Thymus (tissue), 11 donors: Measurements from ENCODE around the gene RANBP9. TPM values are rescaled to one million over a fixed set of nuclear protein-coding genes. Genes with fewer than 3 reads are reported as not detected.
A peak's percentile ranks its signal among the peaks of the same experiment; 100 is the strongest.

Source experiments
- DNase-seq, 9 donors: peaks; one replicate each; pipeline ENCODE4 v3.0.0-alpha.2; 2013; ENCODE audit warnings: low spot score in 9 of 9, low read depth in 6 of 9, missing footprints in 1 of 9
- H3K27ac ChIP-seq, 2 donors: one replicate each; pipeline ENCODE4 v1.5.1; 2013; ENCODE audit warnings: control low read depth in 1 of 2, low read depth in 1 of 2, low read length in 1 of 2, mild to moderate bottlenecking in 1 of 2, moderate library complexity in 1 of 2
- H3K27me3 ChIP-seq, 2 donors: one replicate each; pipeline ENCODE4 v1.5.1; 2013; ENCODE audit warnings: low read length in 1 of 2; ENCODE audit not compliant: control insufficient read depth in 2 of 2, insufficient read depth in 1 of 2
- H3K36me3 ChIP-seq, 2 donors: one replicate each; pipeline ENCODE4 v1.5.1; 2013; ENCODE audit warnings: low read length in 1 of 2, mild to moderate bottlenecking in 1 of 2, moderate library complexity in 1 of 2; ENCODE audit not compliant: control insufficient read depth in 2 of 2, insufficient read depth in 2 of 2
- H3K4me1 ChIP-seq, 2 donors: one replicate each; pipeline ENCODE4 v1.5.1; 2013; ENCODE audit warnings: low read length in 2 of 2; ENCODE audit not compliant: control insufficient read depth in 2 of 2, insufficient read depth in 2 of 2
- H3K4me3 ChIP-seq, 2 donors: one replicate each; pipeline ENCODE4 v1.5.1; 2013; ENCODE audit warnings: low read length in 2 of 2, control low read depth in 1 of 2, mild to moderate bottlenecking in 1 of 2
- H3K9me3 ChIP-seq, 2 donors: one replicate each; pipeline ENCODE4 v1.5.1; 2013; ENCODE audit warnings: low read length in 1 of 2, mild to moderate bottlenecking in 1 of 2; ENCODE audit not compliant: control insufficient read depth in 2 of 2, insufficient read depth in 1 of 2
- WGBS: extraction: QIAGEN DNeasy Blood & Tissue Kit; methylation state at CpG from one replicate; pipeline ENCODE4 v1.1.7; 2013; 5-methylcytosine and 5-hydroxymethylcytosine counted together
- polyA plus RNA-seq: library from polyadenylated mRNA; stranded (reverse); fragments of 200-250 nt; gene quantifications from one replicate; pipeline ENCODE4 v1.2.3, GENCODE V29; 2013
- total RNA-seq: library from RNA; stranded (reverse); fragments of 120-200 nt; gene quantifications from one replicate; pipeline ENCODE4 v1.2.4, GENCODE V29; 2013
- donor health status: healthy.

The RANBP9 gene
- total and polyA plus RNA-seq, 2 donors, result 23.4 to 37.9 TPM

GRCh38 chr6:13575377-13575775 lies 136.3 kb downstream of the RANBP9 start:
- Histone ChIP-seq H3K4me3 (peak overlapping the region; percentile 73 to 83), H3K4me1 (peaks cover 0 to 13% of the 10 kb centered on the region in 2 donors)
- 33% methylated on average over 3 of the region's 3 CpGs for WGBS

DNA sequence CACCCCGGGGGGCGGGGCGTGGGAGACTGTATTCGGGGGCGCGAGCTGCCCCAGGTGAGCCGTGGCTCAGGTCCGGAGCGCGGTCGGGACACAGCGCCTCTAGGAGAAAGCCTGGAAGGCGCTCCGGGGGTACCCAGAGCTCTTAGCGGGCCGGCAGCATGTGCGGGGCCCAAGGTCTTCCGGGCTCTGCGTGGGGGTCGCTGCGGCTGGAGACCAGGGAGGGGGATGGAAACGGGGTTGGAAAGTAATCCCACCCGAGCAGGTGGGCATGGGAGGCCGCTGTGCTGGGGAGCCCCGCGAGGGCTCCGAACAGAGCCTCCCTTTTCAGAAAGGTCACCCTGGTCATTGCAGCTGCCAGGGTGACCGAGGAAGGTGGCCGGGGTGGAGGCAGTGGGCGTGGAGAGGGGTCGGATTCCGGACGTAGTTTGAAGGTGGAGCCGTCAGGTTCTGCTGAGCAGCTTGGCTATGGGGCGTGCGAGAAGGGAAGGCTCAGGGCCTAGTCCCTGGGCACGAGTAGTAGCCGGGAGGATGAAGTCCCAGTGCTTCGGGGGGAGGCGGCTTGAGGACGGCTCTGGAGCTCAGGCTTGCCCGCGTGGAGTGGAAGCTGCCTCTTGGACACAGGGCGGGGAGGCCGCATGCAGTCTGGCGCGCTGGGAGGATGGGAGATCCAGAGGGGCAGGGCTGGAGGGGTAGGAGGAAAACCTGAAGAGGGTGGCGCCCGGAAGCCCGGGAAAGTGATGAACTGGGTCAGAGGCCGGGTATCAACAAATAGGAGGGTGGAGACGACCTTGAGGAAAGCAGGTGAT lies 136.9 kb downstream of the RANBP9 start, which contains the start of gene SIRT5:
SIRT5 (plus strand) TSS at position 31 of the 806 bp plus-strand sequence. CDS start 9,510 bp downstream, outside the sequence.
- H3K36me3 ChIP-seq, result no peaks in the 10 kb centered on the region
- peaks cover 0 to 13% of the 10 kb centered on the region in 2 donors for H3K4me1 ChIP-seq
- H3K9me3 ChIP-seq, result no peaks in the 10 kb centered on the region
- H3K27me3 ChIP-seq, result no peaks in the 10 kb centered on the region
- H3K27ac ChIP-seq, result peak within 1 kb of the TSS; percentile 90 to 98
- DNase-seq, result peak; percentile 47 to 87 (median 71)
- WGBS, result under 1% methylated on average over 52 of the region's 52 CpGs
- H3K4me3 ChIP-seq, result peak within 1 kb of the TSS; percentile 73 to 83

More at GRCh38 chr6:13575377-13575775, 136.3 kb downstream of the RANBP9 start:
- DNase-seq, result peak in 1 of 9 donors; percentile 58
- H3K36me3 ChIP-seq, result peaks cover 0 to 2% of the 10 kb centered on the region in 2 donors
- peak overlapping the region; percentile 90 to 98 for H3K27ac ChIP-seq
- no peaks in the 10 kb centered on the region for H3K9me3 ChIP-seq
- H3K27me3 ChIP-seq, result no peaks in the 10 kb centered on the region

GRCh38 chr6:13574149-13574570 lies 137.5 kb downstream of the RANBP9 start:
- Histone ChIP-seq H3K4me3 (peak overlapping the region; percentile 73 to 83), H3K9me3 (no peaks in the 10 kb centered on the region), H3K4me1 (peaks cover 0 to 13% of the 10 kb centered on the region in 2 donors), H3K27me3 (no peaks in the 10 kb centered on the region), H3K27ac (peak overlapping the region; percentile 90 to 98), H3K36me3 (no peaks in the 10 kb centered on the region)
- under 1% methylated on average over 46 of the region's 46 CpGs for WGBS
- DNase-seq, result peak; percentile 91 to 98 (median 95)

DNA sequence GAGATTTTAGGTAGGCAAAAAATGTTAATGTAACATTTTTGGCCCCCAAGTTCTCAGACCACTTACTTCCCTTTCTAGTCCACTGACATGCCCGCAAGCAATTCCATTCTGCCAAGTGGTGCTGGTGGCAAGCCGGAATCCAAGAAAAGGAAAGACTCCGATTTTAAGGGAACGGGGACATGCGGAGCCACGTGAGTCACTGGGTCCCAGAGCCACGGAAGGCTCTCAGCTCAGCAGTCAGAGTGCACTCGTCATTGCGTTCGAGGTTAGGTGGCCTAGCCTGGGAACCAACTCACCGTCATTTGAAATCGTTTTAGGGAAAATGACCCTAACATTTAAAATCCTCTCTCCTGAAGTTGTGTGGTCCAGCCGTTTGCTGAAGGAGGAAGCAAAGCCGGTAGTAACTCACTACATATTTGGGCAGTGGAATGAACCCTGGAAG lies 137.9 kb downstream of the RANBP9 start:
- Histone ChIP-seq H3K27me3 (no peaks in the 10 kb centered on the region), H3K36me3 (no peaks in the 10 kb centered on the region), H3K4me3 (peak overlapping the region; percentile 73 to 83), H3K27ac (peak overlapping the region; percentile 90 to 98), H3K9me3 (no peaks in the 10 kb centered on the region), H3K4me1 (peaks cover 0 to 13% of the 10 kb centered on the region in 2 donors)
- DNase-seq, result peak in 4 of 9 donors; percentile 10 to 17 (median 14)
- WGBS, result 15% methylated on average over 14 of the region's 14 CpGs

DNA sequence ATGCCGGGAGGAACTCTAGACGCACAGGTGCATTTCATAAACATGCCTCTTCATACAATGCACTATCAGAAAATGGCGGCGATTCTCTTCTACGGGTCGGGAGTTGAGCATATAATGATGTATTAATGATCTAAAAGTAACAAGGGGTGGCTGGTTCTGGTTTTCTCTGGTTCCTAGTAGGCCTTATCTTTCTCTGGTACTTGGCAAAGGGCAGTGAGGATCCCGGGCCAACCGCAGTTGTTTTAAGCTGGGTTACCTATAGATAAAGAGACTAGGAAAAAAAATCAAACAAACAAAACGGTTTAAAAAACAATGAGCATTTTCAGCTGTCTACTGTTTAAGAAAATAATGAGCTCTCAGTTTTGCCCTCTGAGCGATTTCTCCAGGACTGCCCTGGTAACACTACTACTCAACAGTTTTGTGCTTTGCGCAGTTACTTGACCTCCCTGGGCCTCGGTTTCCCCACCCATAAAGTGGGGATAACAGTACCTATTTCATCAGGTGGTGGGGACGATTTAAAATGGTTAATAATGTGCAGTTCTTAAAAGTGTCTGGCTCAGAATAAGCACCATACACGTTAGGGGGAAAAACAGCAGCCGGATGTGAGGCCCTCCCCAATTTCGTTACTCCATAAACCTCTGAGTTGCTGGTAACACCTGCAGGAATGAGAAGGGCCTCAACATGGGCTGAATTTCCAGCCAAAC lies 138.5 kb downstream of the RANBP9 start:
- H3K27ac ChIP-seq, result no peak overlapping the region
- peak in 1 of 9 donors; percentile 2 for DNase-seq
- 96% methylated on average over 16 of the region's 16 CpGs for WGBS

DNA sequence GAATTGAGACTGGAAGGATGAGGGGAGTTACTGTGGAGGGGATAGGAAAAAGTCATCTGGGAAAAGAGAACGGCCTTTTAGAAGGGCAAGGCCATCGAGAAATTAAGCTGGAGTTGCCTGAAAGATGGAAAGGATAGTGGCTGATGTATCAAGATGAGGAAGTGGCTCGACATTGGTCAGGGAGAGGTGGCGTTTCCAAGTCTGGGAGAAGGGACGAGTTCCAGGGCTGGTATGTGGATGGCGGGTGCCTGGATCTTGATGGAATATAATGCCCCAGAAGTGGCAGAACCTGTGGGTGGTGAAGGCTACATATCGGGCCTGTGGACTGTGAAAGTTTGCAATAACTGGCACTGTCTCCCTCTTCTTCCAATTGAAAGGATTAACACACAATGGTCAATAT lies 139.4 kb downstream of the RANBP9 start:
- Histone ChIP-seq H3K9me3 (no peaks in the 10 kb centered on the region), H3K4me1 (peaks cover 0 to 13% of the 10 kb centered on the region in 2 donors), H3K4me3 (no peak overlapping the region), H3K27me3 (no peaks in the 10 kb centered on the region), H3K36me3 (no peaks in the 10 kb centered on the region), H3K27ac (no peak overlapping the region)
- 92% methylated on average over 7 of the region's 7 CpGs for WGBS
- DNase-seq, result no peak

More for the DNA sequence above, 138.5 kb downstream of the RANBP9 start:
- Histone ChIP-seq H3K36me3 (no peaks in the 10 kb centered on the region), H3K4me3 (no peak overlapping the region), H3K4me1 (peaks cover 0 to 13% of the 10 kb centered on the region in 2 donors), H3K9me3 (no peaks in the 10 kb centered on the region), H3K27me3 (no peaks in the 10 kb centered on the region)

Other genes starting within 250 kb of the RANBP9 start
- gene GFOD1, start 224.2 kb downstream of the RANBP9 start, total RNA-seq, result 4.7 TPM
- gene GFOD1, start 224.2 kb downstream of the RANBP9 start, polyA plus RNA-seq, result 8.1 TPM
- gene SIRT5, start 137.2 kb downstream of the RANBP9 start, total RNA-seq, result 12.2 TPM
- 13.3 TPM for gene SIRT5, start 137.2 kb downstream of the RANBP9 start, polyA plus RNA-seq
- gene NOL7, start 96.5 kb downstream of the RANBP9 start, total RNA-seq, result 62.5 TPM
- gene NOL7, start 96.5 kb downstream of the RANBP9 start, polyA plus RNA-seq, result 63.6 TPM
- gene MCUR1, start 102.7 kb upstream of the RANBP9 start, total RNA-seq, result 15.0 TPM
- 17.2 TPM for gene MCUR1, start 102.7 kb upstream of the RANBP9 start, polyA plus RNA-seq
- 0.90 TPM for gene RNF182, start 213.1 kb upstream of the RANBP9 start, total RNA-seq
- gene RNF182, start 213.1 kb upstream of the RANBP9 start, polyA plus RNA-seq, result 1.4 TPM